NCI-H128 (cell line): ENCODE results near the gene MET.
"Not testable (repeated sequence)": the region's sequence is repeated elsewhere in the genome, so short reads cannot be mapped to it uniquely, and the experiment has no call there.

ENCODE experiments used
- DNase-seq: peaks from one replicate; lab custom pipeline; 2025; ENCODE audit not compliant: unreplicated experiment; lab: John Stamatoyannopoulos, UW

The MET gene

DNA sequence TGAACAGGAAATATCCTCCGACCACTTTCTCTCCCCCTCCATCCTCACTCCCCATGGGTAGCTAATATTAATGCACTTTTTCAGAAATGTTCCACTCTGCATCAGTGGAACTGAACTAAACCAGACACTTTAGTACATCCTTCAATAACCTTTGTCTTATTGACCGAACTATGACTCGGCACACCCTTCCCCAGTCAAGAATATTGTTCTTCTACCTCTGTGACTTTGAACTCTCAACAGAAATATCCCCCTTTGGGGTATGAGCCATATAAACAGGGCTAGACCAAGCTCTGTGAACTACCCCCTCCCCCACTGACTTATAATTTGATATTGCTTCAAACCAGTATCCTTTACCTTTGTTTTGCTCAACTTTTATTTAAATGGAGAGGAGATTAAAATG lies 132.5 kb downstream of the MET start:
- DNase-seq = no peak

DNA sequence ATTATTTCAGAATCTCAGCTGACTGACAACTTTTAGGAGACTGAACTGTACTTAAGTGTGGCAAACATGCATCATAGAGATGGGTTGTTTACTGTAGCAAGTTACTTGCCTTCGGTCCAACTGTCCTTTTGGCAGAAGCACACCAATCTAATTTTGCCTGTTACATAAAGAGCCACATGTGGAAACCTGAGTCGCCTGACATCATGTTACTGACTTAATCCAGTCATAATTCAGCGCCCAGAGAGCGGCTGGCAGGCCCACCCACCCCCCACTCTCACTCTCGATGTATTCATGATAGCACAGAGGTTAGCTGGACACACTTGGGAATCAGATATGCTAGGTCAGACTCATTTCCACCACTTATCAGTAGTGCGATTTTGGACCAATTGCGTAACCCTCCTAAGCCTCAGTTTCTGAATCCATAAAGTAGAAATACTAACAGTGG lies 133.1 kb downstream of the MET start:
- DNase-seq = no peak

DNA sequence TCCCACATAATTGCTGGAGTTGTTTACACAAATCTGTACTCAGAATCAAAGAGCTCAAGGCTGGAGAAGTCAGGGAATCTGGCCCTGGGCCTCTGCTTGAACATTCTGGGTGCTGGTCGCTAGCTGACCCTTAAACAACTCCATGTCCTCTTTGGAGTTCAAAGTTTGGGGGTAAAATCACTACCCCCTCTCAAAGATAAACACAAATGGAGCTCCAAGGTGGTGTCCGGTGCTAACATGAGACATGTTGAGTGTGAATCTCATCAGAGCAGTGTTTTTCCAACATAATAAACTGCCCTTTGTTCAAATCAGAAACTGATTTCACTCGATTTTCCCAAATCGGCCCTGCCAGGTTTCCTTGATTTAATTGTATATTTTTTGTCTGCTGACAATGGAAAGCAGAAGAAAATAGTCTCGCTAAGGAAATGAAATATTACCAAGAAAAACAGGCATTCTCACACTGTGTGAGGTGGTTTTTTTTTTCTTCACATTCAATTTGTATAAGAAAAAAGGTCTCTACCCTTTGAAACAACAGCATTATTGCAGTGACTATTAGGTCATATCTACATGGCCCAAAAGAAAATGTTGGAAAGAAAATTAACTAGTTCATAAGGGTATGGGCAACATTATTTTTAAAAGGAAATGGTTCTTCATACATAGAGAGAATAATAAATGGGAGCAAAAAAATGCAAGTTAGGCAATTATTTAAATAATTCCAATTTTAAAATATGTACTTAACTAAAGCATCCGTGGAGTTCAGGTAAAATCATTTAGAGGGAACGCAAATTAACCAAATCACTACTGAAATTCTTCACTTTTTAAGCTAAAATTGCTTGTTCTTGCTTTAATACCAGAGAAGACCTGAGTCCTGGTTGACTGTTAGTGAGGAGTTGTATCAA lies 134.3 kb downstream of the MET start:
- DNase-seq = no peak

DNA sequence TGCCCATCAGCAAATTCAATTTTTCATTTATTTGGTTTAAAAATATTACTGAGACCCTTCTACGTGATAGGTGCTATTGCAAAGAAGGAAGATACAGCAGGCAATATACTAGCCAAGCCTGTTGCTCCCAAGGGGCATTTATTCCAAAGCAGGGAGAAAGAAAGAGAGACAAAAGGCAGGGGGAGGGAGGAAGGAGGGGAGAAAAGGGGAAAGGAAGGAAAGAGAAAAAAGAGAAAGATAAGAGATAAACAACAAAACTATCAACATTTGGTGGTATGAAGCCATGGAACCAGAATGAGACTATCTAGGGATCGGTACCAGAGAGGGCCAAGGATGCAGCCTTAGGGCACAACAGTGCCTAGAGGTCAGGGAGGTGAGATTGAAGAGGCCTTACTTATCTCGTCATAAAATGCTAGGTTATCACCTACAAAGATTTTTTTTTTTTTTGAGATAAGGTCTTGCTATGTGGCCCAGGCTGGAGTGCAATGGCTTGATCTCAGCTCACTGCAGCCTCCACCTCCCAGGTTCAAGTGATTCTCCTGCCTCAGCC lies 135.1 kb downstream of the MET start:
- DNase-seq = no peak

DNA sequence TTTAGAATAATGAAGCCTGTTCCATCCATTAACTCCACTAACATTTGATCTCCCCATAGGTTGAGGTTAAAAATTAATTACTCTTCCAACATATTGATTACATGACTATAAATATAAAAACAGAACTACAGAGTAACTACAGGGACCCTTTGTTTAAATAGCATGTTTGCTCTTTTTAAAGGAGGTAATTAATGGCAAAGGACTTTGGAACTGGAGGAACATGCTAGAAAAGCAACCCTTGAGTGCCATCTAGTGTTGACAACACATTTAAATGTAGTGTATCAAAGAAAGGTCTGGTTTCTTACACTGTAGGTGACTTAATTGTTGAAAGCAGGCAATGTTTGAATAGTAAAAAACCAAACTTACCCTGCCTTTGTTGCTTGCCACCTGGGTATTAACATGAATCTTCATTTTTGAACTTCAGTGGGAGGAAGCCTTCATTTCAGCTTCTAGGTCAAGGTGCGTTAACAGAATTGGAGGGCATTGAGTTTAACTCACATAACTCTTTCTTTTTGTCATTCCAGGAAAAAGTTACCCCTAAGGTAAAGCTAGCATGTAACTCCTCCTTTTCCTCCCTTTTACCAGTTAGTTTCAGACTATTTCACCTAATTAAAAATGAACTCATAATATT lies 137.8 kb downstream of the MET start:
- peak; percentile 26 for DNase-seq

DNA sequence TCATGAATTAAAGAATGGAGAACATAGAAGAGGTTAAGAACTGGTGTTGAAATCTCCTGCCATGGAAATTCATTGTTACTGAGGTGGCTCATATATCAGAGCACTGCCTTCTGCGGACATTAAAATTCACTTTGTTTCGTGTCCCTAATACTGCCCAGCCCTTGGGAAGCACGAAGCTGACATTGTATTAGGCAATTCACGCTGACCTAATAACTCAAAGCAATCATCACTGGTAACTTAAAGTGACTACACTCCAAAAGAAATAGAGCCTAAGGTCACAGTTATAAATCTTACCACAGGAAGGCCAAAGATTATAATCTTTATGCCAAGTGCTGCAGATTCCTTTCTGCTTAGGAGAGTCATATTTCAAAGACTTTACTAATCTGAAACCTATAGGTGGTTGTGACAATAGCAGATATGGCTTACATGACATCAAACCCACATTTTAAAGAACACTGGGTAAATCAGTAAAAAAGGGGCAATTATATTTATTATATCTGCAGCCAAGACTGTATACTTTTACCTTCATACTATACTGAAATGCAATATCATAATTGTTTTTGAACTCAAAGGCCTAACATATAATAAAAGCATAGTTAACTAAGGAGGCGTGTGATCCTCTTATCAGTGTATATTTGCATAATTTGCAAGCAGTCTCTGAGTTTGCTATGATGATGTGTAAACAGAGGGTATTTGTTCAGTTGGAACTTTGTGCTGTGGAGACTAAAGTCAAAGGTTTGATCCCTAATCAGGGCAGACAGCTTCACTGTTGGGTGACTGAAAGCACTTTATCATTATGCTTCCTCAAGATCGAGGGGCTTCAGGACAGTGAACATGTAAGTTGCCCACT lies 138.5 kb downstream of the MET start:
- no peak for DNase-seq

DNA sequence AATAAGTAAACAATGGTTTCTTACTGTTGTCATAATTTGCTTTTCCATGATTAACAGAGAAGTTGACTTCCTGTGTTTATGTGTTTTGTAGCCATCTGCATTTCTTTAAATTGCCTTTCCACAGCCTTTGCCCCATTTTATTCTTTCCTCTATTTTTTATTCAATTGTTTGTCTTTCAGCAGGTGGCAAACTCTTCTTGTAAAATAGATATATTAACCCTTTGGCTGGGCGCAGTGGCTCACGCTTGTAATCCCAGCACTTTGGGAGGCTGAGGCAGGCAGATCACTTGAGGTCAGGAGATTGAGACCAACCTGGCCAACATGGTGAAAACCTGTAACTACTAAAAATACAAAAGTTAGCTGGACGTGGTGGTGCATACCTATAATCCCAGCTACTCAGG lies 139.8 kb downstream of the MET start:
- no peak for DNase-seq

DNA sequence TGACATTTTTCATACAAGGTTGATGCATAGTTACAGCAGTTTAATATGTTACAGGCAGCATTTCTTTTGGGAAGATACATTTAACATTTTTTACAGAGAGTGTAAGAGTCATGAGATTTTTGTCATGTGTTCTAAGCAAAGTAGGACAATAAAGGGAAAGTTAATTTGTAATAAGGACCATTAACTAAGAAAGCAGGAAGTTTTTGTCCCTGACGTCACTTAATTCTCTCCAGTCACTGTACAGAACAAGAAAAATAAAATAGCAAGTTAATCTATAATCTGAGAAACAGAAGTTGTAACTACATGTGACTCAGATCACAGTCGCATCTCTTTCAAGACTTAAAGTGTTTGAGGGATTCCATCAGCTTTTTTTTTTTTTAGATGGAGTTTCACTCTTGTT lies 140.9 kb downstream of the MET start:
- no peak for DNase-seq

DNA sequence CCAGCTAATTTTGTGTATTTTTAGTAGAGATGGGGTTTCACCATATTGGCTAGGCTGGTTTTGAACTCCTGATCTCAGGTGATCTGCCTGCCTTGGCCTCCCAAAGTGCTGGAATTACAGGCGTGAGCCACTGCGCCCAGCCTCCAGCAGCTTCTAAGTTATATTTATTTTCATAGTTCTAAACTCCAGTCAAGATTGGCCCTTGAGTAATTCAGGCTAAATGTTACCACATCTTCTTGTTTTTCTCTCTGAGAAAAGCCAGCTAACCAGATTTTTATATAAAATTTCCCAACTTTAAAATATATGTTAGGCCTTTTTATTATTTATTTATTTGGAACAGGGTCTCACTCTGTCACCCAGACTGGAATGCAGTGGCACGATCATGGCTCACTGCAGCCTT lies 141.4 kb downstream of the MET start:
- DNase-seq = not testable (repeated sequence)

DNA sequence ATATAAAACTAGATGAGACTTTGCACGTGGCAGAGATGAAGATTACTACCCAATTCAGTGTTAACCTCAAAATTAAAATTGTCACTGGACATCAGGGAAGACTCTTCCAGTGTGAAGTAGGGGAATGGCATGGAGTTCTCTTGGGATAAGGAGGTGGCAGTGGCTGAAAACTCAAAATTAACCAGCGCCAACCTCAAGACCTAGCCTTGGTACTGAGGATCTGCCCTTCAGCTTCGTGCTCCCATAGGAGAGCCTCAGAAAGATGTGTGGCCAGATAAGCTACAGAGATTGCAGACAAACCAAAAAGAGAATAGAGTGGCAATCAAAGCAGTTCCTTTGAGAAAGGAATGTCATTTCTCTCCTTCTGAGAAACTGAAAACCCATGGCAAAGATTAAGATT lies 143.0 kb downstream of the MET start:
- DNase-seq = no peak

DNA sequence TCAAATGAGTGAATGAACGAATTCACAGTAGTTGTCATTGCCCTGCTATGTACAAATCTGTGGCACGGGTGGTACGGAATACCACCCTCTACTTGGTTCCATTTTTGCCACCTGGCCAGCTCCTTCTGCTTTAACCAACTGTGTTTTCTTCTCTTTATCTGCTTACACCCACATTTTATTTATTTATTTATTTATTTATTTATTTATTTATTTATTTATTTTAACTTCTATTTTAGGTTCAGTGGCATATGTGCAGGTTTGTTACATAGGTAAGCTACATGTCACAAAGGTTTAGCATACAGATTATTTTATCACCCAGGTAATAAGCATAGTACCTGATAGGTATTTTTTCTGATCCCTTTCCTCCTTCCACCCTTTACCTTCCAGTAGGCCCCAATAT lies 148.2 kb downstream of the MET start:
- no peak for DNase-seq

DNA sequence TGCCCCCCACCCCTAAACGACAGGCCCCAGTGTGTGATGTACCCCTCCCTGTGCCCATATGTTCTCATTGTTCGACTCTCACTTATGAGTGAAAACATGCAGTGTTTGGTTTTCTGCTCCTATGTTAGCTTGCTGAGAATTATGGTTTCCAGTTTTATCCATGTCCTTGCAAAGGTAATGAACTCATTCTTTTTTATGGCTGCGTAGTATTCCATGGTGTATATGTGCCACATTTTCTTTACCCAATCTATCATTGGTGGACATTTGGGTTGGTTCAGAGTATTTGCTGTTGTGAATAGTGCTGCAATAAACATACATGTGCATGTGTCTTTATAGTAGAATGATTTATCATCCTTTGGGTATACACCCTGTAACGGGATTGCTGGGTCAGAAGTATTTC lies 149.7 kb downstream of the MET start:
- DNase-seq = not testable (repeated sequence)

DNA sequence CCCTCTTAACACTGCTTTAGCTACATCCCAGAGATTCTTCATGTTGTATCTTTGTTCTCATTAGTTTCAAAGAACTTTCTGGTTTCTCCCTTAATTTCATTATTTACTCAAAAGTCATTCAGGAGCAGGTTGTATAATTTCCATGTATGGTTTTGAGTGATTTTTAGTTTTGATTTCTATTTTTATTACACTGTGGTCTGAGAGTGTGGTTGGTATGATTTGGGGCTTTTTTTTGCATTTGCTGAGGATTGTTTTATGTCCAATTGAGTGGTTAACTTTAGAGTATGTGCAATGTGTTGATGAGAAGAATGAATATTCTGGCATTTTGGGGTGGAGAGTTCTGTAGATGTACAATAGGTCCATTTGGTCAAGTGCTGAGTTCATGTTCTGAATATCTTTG lies 152.5 kb downstream of the MET start:
- no peak for DNase-seq

DNA sequence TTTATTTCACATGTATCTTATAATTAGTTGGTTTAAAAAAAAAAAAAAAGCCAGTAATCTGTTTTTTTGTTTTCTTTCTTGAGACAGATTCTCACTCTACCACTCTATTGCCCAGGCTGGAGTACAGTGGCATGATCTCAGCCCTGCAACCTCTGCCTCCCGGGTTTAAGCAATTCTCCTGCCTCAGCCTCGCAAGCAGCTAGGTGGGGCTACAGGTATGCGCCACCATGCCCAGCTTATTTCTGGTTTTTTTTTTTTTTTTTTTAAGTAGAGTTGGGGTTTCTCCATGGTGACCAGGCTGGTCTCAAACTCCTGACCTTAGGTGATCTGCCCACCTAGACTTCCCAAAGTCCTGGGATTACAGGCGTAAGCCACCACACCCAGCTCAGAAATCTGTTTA lies 156.3 kb downstream of the MET start:
- DNase-seq = no peak

DNA sequence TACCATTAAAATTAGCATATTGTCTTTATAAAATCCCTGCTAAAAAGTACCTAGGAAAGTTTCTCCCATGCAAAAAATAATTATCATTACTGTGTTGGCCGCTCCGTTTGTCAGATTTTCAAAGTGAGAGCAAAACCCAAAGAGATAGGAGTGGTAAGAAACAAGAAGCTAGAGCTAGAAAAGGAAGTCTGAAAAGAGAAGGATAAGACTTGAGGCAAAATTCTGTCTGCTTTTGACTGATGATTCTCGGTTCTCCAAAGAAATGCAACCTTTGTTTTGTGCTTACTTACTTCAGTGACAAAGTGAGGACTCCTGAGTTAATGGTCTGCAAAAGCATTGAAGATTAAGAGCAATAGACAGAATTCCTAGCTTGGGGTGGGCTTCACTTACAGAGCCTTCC lies 157.0 kb downstream of the MET start:
- DNase-seq = no peak

DNA sequence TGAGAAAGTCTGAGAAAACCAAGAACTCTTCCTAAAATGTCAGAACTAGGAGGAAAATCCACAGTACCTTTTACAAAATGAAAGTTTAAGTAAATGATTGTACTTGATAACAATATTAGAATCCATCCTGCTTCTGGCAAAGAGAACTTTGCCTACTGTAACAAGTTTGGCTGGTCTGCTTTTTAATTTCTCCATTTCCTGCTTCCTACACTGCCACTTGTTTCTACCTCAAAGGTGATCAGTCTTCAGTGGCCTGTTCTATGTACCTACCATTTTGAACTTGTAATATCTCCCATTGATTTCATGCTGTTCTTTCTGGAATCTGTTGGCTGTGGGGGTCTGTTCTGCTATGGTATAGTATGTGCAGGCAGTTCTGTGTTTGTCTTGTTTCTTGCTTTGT lies 157.5 kb downstream of the MET start:
- DNase-seq = no peak

DNA sequence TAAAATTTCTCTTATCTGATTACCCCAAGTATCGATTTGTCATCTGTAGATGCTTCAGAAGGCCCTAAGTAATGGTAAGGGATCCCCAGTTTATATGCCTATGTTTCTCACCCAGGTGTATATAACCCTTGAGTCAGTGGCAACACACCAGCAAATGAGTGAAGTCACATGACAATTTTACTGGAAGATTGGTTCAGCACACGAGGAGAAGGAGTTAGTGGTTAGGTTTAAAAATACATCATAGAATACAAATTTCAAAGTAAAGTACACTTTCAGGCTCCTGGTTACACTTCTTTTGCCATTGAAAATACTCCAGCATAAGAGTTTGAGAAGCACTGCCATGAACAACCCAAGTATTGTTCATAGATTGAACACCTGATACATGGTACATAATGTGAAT lies 160.7 kb downstream of the MET start:
- no peak for DNase-seq

DNA sequence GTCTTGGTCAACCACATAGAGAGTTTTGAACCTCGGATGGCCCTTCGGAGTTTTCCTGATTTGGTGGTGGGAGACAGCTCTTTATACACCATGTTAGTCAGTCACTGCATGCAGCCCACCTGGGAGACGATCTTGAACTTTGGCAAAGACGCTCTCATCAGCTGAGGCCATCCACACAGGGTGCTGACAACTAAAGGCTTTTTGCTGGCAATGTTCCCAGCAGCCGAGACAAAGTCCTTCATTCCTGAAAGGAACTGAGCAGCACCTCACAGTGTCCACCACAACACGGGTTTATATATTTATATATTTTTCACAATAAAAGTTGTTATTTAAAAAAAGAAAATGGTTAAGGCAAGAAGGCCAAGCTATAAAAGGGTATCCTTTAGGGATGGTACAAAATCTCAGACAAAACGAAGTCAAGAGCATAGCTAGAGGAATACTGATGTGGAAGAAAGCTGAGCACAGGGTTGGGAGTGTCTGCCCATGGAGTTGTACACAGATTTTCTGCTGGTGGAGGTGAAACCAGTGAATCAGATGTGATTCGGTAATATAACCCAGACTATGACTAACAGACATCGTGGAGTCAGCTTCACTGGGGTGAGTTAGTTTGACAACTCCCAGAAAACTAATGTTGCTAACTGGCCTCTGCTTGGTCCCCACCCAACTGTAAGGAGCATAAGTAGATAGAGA lies 163.0 kb downstream of the MET start:
- no peak for DNase-seq

DNA sequence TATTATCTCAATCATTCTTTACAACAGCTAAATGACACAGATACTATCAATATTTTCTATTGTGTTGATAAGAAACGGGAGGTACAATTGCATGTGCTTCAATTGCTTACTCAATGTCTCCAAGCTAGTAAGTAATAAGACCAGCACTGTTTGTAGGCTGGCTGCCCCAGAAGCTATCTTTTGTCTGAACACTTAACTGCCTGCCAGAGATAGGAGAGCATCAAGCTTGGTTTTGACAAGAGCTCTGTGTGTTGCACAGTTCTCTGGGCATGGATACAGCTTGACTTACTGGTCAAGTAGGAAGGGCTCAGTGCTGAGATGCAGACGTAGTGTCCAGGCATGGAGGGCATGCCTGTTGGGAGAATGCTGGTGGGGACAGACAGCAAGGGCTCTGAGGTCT lies 164.1 kb downstream of the MET start:
- DNase-seq = no peak

DNA sequence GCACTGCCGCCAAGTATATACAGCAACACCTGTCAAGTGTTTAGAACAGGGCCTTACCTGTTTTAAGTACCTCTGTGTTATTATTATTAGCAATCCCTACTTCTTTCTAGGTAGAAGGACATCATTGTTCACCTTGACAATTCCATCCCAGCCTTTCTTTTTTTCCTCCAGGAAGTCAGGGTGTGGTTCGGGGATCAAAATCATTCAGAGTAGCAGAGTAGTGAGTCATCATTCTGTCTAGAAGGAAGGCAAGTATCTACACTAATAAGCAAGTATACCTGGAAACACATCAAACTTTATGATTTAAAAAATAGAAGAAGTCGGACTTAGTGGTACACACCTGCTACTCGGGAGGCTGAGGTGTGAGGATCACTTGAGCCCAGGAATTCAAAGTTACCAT lies 164.9 kb downstream of the MET start:
- no peak for DNase-seq

DNA sequence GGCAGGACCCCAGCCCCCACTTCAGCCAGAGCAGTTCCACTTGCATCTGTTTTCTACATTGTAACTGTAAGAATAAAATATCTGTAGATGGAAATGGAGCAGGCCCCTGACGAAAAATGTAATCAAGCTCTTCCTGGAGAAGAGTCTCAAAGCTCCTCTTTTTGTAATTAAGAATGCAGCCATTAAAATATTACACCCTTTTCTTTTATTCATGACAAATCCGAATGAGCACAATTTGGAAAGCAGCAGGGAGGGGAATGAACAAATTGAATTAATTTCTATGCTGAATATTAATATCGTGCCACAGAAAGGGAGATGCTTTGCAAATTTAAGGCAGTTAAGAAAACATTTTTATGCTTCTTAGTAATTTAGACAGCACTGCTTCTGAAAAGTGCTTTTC lies 165.6 kb downstream of the MET start:
- no peak for DNase-seq
